GM04503 (cell line): ENCODE results near the gene PHGDH.

ENCODE experiments used
- DNase-seq: peaks from one replicate; pipeline ENCODE4 v3.0.0-alpha.2; 2012; ENCODE audit warnings: low read depth

Gene PHGDH

GRCh38 chr1:119791377-119791776, 79.6 kb downstream of the PHGDH start:
- DNase-seq, result no peak
